C4-2B (cell line): Measurements from ENCODE around the gene EPN2.

Experiments used
- H3K27ac ChIP-seq: fragments of 450-650 bp; 2 replicates; pipeline ENCODE4 v1.5.1; 2017
- CTCF ChIP-seq: fragments of 450-650 bp; conservative IDR thresholded peaks from 2 replicates; pipeline ENCODE4 v1.5.1; 2017; ENCODE audit warnings: mild to moderate bottlenecking
- ZFX ChIP-seq: fragments of 450-650 bp; IDR thresholded peaks from 2 replicates; pipeline ENCODE4 v1.6.1; 2017

EPN2 gene

GRCh38 chr17:19310151-19310550, 73.0 kb downstream of the EPN2 start:
- TF ChIP-seq CTCF (no peak), ZFX (no peak)
- H3K27ac ChIP-seq: no peak overlapping the region

GRCh38 chr17:19311016-19311415, 73.8 kb downstream of the EPN2 start:
- H3K27ac ChIP-seq: no peak overlapping the region
- TF ChIP-seq ZFX: no peak
- TF ChIP-seq CTCF: no peak

GRCh38 chr17:19311421-19312215, 74.5 kb downstream of the EPN2 start:
- TF ChIP-seq CTCF (no peak), ZFX (no peak)
- no peak overlapping the region for H3K27ac ChIP-seq

- no peak for TF ChIP-seq CTCF
- no peak for TF ChIP-seq ZFX
- H3K27ac ChIP-seq: no peak overlapping the region
Observed at GRCh38 chr17:19312406-19312805, 75.2 kb downstream of the EPN2 start.

GRCh38 chr17:19313066-19313745, 76.0 kb downstream of the EPN2 start:
- no peak overlapping the region for H3K27ac ChIP-seq
- no peak for TF ChIP-seq ZFX
- TF ChIP-seq CTCF: no peak

GRCh38 chr17:19313746-19314651, 76.8 kb downstream of the EPN2 start:
- no peak overlapping the region for H3K27ac ChIP-seq
- TF ChIP-seq ZFX: no peak
- no peak for TF ChIP-seq CTCF
